HL-60/S4 treated with retinoic acid at 250 ng/mL for 4 days and 3 days (cell line): Measurements from ENCODE around the gene ACAP2.
"Not testable (repeated sequence)": the region's sequence is repeated elsewhere in the genome, so short reads cannot be mapped to it uniquely, and the experiment has no call there.

Experiments used
- in situ Hi-C: fragments of 300-500 bp; cut with MboI; formaldehyde crosslinking; loops from 2 replicates; pipeline ENCODE4 v1.7.0; 2022; ENCODE audit warnings: low sequenced_read_pairs

ACAP2 gene

DNA sequence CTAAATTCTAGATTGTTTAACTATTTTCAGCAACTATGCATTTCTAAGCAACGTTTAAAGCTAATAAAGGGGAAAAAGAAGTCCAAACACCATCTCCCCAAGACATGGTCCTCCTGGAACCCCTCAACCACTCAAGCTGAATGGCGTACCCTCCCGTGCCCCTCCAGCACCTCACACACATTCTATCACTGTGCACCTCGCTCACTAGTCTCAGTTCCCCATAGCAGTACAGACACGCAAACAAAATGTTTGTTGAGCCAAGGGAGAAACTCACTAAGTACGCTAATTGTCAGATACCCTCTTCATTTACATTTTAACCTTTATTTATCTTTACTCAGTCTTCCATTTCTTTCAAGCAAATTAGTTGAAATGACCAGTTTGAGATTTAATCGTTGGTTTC, 48.8 kb downstream of the ACAP2 start:
- in situ Hi-C loops, result no loop called here

DNA sequence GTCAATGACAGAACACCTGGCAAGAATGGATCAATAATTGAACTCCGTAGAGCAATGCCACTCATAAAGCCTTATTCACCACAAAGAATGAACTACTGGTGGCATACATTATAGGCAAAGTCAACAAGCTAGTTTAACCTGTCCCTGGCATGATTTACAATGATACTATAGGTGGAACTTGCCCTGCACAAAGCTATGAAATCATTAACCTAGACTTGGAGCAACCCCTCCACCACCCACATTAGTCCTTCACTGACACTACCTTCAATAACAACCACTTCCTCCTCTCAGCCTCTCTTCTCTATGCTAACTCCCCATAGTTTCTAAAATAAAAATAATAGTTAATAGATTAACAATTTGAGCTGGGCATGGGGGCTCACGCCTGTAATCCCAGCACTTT, 54.4 kb downstream of the ACAP2 start:
- in situ Hi-C loops, result no loop called here

- in situ Hi-C loops, result no loop called here
Measured at GRCh38 chr3:195386739-195387138, 56.1 kb downstream of the ACAP2 start.

GRCh38 chr3:195385526-195385925, 57.3 kb downstream of the ACAP2 start:
- in situ Hi-C loops, result no loop called here

DNA sequence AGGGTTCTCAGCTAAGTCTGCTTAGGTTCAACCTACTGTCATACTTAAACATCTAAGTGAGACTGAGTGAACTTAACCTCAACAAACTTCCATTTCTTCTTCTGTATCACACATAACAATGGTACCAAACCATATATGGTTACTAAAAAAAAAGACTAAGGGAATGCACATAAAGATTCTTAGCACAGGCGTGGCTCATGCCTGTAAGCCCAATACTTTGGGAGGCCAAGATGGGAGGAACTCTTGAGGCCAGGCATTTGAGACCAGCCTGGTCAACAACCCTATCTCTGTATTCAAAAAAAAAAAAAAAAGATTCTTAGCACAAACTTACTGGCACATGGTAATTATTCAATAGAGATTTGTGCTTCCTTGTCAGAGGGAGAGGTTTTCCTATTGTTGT, 57.9 kb downstream of the ACAP2 start:
- in situ Hi-C loops, result no loop called here

DNA sequence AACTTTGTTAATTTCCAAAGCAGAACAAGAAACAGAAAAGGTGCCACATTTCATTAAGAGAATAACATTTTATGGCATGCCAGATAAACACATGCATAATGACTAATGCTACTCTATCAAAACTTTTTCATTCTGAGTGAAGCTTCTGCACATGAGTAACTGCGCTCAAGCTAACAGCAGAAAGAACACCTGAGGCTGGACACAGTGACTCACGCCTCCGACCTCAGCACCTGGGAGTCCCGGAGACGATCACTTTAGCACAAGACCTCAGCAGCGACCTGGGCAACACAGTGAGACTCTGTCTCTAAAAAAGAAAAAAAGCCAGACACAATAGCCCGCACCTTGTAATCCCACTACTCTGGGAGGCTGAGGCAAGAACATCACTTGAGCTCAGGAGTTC, 70.6 kb downstream of the ACAP2 start:
- in situ Hi-C loops, result no loop called here

DNA sequence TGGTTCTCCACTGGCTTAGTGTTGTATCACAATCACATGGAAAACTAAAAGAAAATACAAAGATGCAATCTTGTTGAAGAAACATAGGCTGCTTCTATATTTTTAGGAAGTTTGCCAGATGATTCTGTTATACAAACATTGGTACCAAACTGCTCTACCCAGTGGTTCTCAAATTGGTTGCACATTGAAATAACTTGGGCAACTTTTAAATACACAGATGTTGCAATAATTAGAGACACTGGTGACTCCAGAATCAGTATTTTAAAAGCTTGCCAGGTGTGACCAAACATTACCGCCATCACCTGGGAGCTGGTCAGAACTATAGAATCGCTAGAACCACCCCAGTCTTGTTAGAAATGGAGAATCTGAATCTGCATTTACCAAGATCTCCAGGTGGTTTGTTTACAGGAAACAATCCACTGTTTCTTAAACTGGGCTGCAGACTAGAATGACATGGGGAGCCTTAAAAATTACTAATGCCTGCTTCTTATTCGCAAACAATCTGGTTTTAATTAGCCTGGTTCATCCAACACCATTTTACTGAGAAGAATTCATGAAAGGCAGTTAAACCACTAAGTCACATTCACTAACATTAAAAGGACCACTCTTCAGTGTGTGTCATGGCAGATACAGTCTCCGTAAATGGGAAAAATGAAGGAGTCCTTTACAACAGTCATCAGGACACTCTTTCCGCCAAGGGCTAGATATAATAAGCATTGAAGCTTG, 76.5 kb downstream of the ACAP2 start:
- in situ Hi-C loops, result no loop called here

- in situ Hi-C loops, result no loop called here
Measured at GRCh38 chr3:195365371-195365770, 77.4 kb downstream of the ACAP2 start.

DNA sequence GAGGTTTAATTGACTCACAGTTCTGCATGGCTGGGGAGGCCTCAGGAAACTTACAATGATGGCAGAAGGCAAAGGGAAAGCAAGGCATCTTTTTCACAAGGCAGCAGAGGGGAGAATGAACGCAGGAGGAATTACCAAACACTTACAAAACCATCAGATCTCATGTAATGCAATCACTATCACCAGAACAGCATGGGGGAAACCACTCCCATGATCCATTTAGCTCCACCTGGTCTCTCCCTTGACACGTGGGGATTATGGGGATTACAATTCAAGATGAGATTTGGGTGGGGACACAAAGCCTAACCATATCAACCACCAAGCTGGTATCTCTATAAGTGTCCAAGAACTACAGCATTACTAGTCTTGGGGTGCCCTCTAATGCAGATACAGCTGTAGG, 85.0 kb downstream of the ACAP2 start:
- in situ Hi-C loops, result not testable (repeated sequence)

GRCh38 chr3:195356151-195357086, 86.4 kb downstream of the ACAP2 start:
- in situ Hi-C loops, result no loop called here

DNA sequence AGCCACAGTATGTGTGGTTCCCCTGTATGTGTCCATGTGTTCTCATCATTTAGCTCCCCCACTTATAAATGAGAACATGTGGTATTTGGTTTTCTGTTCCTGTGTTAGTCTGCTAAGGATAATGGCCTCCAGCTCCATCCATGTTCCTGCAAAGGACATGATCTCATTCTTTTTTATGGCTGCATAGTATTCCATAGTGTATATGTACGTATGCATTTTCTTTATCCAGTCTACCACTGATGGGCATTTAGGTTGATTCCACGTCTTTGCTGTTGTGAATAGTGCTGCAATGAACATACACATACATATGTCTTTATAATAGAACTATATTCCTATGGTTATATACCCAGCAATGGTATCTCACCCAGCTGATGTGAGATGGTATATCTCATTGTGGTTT, 88.8 kb downstream of the ACAP2 start:
- in situ Hi-C loops, result not testable (repeated sequence)

- in situ Hi-C loops, result no loop called here
Measured at GRCh38 chr3:195352895-195353488, 89.8 kb downstream of the ACAP2 start.

DNA sequence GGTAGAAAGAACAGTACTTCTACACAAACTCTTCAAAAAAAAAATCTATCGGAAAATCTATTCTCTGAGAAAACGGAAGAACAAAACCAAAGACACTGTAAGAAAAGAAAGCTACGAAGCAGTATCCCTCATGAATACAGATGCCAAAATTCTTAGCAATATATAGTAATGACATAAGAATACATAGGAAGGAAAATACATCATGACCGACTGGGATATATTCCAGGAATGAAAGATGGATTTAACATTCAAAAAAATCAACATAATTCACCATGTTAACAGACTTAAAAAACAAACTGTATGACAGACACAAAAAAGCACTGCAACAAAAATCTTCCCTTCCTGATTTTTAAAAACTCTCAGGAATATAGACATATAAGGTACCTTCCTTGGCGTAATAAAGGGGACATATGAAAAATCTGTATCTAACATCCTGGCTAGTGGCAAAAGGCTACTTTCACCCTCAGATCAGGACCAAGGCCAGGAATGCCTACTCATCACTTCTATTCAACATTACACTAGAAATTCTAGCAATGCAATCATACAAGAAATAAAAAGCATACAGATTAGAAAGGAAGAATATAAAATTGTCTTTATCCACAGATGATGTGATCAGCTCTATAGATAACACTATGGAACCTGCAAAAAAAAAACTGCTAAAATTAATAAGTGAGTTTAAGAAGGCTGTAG, 94.2 kb downstream of the ACAP2 start:
- in situ Hi-C loops, result no loop called here

- in situ Hi-C loops, result no loop called here
Measured at GRCh38 chr3:195337747-195338146, 105.1 kb downstream of the ACAP2 start.

DNA sequence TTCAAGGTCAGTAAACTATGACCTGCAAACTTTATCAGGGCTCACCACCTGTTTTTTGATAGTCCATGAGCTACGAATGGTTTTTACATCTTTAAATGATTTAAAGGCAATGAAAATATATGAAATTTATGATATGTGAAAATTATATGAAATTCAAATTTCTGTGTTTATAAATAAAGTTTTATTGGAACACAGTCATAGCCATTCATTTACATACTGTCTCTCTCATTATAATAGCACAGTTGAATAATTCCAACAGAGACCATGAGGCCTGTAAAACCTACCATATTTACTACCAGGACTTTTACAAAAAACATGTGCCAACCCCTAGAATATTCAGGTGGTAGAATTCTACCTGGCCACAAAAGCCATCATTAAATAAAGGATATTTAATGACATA, 107.9 kb downstream of the ACAP2 start:
- in situ Hi-C loops, result no loop called here

DNA sequence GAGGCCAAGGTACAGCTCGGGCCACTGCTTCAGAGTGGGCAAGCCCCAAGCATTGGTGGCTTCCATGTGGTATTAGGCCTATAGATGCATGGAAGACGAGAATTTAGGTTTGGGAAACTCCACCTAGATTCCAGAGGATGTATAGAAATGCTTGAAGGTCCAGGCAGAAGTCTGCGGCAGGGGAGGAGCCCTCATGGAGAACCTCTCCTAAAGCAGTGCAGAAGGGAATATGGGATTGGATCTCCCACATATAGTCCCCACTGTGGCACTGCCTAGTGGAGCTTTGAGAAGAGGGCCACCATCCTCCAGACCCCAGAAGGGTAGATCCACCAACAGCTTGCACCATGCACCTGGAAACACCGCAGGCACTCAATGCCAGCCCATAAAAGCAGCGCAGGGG, 123.8 kb downstream of the ACAP2 start:
- in situ Hi-C loops, result no loop called here

DNA sequence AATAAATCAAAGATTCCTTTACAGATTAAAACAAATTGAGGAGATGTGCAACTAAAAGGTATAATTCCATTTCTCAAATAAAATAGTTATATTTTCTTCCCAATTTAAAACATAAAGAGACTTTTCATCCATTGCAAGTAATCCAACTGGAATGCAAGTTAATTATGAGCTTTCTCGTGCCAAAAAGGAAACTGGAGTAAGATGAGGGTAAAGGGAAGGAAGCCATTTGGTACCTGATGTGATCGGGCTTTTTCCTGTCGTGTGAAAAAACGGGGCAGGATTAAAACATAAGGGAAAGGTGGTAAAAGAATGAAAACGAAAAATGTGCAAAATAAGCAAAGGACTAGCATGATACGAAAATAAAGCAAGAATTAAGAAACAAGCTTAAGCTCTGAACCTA, 130.1 kb downstream of the ACAP2 start:
- in situ Hi-C loops, result no loop called here

DNA sequence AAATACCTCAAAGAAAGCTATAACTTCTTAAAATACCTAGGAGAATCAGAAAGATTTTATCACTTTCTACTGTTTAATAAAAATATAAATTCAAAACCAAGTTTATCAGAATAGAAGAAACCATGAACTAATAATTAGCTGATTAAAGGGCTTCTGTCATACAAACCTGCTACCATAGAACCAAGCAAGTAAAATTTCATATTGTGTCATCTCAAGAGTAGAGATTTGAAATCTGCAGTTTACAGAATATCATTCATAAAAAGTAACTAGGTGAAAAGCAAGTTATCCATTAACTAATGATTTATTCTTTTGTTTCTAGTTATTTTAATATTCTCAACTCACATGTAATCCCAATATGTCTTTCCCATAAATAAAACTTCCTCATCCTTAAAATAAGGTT, 135.1 kb downstream of the ACAP2 start:
- in situ Hi-C loops, result no loop called here

DNA sequence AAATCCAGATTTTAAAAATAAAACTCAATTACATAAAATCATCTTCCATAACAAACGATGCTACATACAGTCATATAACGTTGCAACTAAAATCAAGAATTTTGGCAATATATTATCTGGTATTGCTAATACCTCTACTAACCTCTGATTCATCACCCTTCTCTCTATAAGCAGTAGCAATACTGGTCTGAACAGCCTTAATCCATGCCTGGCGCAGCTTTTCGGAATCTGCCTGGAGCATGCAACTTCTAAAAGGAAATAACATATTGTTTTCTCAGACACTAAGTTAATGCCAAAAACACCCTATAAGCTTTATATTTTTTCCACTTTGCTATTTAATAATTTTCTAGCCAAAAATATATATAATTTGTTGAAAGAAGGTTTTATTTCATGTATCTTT, 136.5 kb downstream of the ACAP2 start:
- in situ Hi-C loops, result no loop called here

- in situ Hi-C loops, result no loop called here
Measured at GRCh38 chr3:195302431-195302830, 140.4 kb downstream of the ACAP2 start.

DNA sequence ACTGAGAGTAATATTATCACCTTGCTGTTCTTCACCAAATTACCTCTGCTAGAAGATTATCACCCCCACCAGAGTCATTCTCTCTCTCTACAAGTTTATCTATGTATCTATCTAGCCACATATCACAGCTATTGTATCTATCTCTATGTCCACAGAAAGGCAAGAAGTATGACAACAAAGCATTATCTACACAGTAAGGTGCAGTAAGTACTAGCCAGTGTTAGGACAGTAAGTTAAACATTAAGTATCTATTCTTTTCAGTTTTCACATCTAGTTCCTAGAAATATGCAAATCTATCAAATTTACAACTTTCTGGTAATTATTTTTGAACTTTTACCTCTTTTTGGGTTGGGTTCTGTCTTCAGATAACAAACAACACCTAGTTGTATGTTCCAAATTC, 145.4 kb downstream of the ACAP2 start:
- in situ Hi-C loops, result no loop called here
